Forelimb muscle (tissue), 1 donor: ENCODE data around the gene FGFR2. TPM values are rescaled to one million over a fixed set of nuclear protein-coding genes. Genes with fewer than 3 reads are reported as not detected.

ENCODE experiments used
- DNase-seq: peaks from one replicate; pipeline ENCODE4 v3.0.0-alpha.2; 2013; ENCODE audit warnings: low read depth
- polyA plus RNA-seq: library from polyadenylated mRNA; unstranded; fragments of 120-200 nt; gene quantifications from one replicate; pipeline ENCODE4 v1.2.1, GENCODE V29; 2013; ENCODE audit not compliant: insufficient read length

Gene FGFR2
- 0.54 TPM for polyA plus RNA-seq

DNA sequence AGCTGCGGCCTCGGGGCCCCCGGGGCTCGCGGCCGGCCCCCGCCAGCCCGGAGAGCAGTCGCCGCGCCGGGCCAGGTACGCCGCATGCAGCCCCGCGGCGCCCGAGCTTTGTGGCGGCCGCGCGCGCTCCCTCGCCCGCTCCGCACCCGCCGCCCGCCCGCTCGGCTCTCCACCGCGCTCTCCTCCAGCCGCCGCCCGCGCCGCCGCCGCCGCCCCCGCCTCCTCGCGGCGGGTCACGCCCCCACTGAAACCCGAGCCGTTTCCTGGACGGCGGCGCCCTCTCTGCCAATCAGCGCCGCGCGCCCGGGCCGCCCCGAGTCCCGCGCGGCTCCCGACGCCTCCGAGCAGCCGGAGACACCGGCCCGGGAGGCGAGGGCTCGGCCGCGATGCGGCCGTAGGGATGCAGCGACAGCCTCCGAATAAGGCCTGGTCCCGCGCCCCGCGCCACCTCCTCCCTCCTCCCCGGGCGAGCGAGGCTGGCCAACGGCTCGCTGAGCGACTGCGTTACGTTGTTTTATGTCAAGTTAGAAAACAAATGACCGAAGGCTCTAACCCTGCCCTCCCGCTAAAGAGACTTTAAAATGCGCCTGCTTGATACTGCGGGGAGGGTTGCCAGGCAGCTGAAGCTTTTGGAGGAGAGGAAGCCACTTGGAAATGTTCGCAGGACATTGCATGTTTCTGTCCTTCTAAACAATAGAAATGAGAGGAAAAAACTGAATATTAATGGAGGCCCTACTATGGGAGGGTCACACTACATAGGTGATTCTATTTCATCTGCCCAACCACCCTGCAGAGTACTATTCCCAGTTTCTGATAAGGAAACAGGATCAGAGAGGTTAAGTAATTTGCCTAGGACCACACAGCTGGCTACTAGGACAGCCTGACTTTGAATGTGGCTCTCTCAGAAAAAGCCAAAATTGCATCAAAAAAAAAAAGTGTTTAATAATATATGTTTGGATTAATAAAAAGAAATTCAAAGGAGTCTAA, at the start of gene FGFR2:
FGFR2 (minus strand) TSS at position 182 of the 987 bp plus-strand sequence. CDS start 4,627 bp downstream, outside the sequence.
- DNase-seq = no peak

GRCh38 chr10:121647401-121647800, 49.2 kb upstream of the FGFR2 start:
- DNase-seq = no peak

GRCh38 chr10:121645696-121646095, 47.5 kb upstream of the FGFR2 start:
- DNase-seq = no peak

- DNase-seq = no peak
Measured at GRCh38 chr10:121644501-121644900, 46.3 kb upstream of the FGFR2 start.

DNA sequence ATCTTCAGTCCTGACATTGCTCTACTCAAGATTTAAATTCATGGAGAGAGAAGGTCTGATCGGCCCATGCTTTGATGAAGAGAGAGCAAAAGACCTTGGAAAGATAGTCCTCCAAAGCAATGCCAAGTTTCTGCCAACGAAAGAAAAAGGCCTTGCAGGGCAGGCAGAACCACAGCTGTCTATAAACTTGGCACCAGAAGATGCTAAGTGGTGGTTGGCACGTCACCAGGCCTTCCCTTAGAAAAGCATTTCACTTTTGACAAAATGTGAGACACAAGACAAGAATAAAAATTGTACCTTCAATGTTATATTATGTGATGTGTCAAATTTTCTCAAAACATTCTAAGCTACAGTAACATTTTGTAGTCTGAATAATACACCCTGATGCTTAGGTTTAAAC, 42.0 kb upstream of the FGFR2 start:
- DNase-seq = no peak

DNA sequence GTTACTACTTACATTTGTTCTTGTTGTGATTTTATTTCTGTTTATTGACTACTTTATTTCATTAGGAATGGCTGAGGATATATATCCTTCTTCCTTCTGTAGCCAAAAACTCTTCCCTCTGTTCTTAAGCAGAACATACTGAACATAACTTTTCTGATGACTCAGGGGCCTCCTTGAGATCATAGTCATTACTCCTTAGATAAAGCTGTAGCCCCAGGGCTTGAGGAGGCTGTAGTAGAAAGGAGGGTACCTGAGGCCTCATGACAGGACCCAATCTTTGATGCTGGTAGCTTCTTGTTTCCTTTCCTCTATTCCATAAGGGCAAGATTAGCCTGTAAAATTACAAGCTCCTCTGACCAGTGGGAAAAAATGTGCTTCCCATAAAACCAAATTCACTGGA, 41.2 kb upstream of the FGFR2 start:
- no peak for DNase-seq

GRCh38 chr10:121637437-121637836, 39.2 kb upstream of the FGFR2 start:
- DNase-seq = no peak

- DNase-seq = no peak
Measured at GRCh38 chr10:121633056-121633455, 34.8 kb upstream of the FGFR2 start.

- no peak for DNase-seq
Measured at GRCh38 chr10:121631365-121632029, 33.3 kb upstream of the FGFR2 start.

DNA sequence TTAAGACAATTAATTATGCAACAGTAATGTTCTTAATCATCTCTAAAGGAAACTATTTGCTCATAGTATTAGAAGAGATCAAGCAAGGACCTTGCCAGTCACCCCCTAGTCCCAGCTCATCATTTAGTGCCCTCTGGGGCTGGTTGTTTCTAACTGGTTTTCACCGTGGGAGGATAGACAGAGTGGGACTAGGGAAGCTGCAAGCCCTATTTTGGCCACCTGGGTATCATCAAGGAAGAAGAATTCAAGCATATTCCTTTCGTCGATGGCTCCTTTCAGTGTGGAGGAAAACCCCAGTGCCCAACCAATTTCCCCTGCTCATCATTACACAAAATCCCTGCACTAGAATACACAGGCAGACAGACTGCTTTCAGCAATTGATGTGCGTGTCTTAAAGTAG, 30.6 kb upstream of the FGFR2 start:
- no peak for DNase-seq

DNA sequence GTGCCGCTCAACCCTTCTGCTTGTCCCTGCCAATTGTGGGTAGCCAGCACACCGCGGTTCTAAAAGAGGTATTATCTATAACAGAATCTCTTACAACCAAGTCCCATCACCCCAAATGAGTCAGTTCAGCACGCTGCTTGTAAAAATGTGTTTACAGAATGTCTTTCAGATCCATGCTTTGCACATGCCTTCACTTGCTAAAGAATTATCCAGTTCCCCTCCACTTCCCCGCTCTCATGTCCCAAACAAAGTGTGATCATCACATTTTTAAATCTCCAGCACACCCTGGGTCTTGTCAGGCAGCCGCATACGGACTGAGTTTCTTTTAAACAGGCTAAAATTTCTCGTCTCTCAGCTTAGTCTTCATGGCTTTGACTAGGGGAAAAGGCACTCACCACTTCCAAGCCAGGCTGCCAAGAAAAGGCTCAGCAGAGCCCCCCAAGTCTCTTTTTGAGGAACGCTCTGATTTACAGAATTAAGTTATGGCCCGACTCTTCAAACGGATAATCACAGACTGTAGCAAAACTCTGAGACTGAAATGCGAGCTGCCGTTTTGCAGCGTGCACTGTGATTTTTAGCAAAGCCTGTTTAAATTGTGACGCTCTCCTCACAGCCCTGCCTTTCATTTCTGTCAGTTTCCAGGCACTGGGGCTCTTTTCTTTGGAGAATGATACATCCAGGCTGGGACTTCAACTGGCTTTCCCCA, 29.8 kb upstream of the FGFR2 start:
- no peak for DNase-seq

GRCh38 chr10:121624836-121625486, 26.7 kb upstream of the FGFR2 start:
- no peak for DNase-seq

- no peak for DNase-seq
Measured at GRCh38 chr10:121618906-121619305, 20.7 kb upstream of the FGFR2 start.

DNA sequence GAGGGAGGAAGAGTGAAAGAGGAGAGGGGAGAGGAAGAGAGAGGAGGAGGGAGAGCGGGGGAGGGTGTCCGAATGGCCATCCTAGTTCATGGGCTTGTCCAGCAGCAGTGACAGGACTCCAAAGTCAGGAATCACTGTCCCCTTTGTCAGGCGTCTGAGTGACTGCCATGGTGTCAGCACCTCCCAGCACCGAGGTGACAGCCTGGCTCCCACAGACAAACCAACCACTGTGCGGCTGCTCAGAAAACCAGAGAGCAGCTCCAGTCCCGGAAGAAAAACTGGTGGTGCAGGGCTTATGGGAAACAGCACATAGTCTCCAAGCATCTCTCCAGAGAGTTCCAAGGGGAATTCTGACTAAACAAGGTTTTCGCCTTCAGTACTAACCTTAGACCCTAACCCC, 18.9 kb upstream of the FGFR2 start:
- DNase-seq = no peak

- no peak for DNase-seq
Measured at GRCh38 chr10:121616291-121616690, 18.0 kb upstream of the FGFR2 start.

- DNase-seq = peak; percentile 31
Measured at GRCh38 chr10:121615836-121616235, 17.6 kb upstream of the FGFR2 start.

DNA sequence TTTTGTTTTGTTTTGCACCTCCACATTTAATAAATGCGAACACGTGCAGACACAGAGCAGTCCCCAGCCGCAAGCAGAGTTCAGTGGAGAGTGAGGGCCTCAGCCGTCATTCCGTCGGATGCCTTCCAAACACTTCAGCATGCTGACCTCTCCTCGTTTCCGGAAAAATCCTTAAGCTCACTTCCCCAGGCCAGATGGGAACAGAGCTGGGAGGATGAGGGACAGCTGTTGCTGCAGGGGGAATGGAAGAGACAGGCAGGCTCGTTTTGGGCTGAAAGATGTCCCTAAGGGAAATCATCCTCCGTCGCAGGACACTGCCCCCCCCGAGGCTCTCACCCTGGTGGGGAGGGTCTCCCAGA, 17.2 kb upstream of the FGFR2 start:
- peak; percentile 91 for DNase-seq

GRCh38 chr10:121614613-121615434, 16.6 kb upstream of the FGFR2 start:
- no peak for DNase-seq

DNA sequence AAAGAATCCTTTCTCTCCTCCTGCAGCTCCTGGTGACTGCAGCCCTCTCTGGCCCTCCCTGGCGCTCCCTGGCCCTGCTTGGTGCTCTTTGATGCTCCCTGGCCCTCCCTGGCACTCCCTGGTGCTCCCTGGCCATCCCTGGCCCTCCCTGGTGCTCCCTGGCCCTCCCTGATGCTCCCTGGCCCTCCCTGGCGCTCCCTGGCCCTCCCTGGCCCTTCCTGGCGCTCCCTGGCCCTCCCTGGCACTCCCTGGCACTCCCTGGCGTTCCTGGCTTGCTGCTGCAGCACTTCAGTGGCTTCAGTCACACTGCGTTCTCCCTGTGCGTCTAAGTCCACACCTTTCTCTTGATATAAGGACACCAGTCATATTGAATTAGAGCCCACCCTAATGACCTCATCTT, 15.2 kb upstream of the FGFR2 start:
- no peak for DNase-seq

DNA sequence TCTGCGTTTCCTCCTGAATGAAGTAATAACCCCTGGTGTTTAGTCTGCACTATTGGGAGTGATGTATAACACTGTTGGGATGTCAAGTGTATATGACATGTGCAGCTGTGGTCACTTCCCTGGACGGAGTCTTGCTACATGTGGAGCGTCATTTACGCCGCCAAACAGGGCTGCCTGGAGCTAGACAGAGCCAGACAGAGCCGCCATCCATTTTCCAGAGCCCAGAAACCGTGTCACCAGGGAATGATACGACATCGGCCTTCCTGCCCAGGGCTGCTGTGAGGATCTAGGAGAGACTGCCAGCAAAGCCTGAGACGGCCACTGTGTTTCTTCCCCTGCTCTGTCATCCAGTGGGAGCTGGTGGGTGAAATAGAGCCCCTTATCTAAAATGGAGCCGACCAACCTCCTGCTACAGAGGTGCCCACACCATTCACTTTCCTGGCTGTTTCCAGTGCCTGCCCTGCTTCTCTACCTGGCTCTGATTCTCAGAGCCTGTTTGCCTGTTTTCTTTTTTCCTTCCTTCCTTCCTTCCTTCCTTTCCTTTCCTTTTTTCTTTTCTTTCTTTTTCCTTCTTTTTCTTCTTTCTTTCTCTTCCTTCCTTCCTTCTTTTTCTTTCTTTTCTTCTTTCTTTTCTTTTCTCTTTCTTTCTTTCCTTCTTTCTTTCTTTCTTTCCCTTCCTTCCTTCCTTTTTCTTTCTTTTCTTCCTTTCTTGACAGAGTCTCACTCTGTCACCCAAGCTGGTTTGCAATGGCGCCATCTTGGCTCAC, 13.3 kb upstream of the FGFR2 start:
- no peak for DNase-seq
